ENCODE results near the gene ALOX12. TPM values are rescaled to one million over a fixed set of nuclear protein-coding genes. Genes with fewer than 3 reads are reported as not detected.
A peak's percentile ranks its signal among the peaks of the same experiment; 100 is the strongest.

ALOX12 gene
- total RNA-seq, 1 donor from 2014 or later: not detected

DNA sequence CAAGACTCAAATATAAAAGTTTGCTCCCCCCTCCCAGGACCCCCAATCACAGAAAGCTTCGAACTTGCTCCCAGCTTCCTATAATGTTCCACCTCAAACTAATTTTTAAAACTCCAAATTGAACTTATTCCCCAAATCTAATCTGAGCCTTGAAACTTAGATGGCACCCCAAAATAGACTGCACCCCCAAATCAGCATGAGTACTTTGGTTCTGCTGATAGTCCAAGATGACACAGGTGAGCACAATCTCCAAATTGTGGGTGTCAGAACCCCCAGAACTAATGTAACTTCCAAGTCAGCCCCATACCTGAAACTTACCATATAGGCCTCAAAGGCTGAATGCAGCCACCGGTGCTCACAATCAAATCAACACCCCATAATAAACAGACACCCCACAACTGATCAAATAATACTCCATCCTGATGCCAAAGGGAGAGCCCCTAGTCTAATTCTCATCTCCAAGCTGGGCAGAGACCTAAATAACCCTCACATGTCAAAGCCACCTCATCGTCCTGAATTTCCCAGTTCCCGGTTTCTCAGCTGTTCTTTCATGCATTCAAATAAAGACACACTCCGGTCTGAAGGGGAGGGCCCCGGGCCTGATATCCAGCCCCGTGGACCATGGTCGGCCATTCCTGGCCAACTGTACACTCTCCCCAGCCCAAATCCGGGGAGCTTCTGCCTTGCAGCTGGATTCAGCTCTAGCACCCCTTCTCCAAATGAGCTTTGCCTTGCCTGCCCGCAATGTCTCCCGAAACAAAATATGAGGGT, 25.2 kb downstream of the ALOX12 start:
- no peak for DNase-seq (ENCODE audit: low spot score)
- peaks cover 28% of the 10 kb centered on the region for H3K27me3 Mint-ChIP-seq (ENCODE audit: unreplicated experiment)
- H3K36me3 Mint-ChIP-seq (ENCODE audit: low read depth, unreplicated experiment): peaks cover 35% of the 10 kb centered on the region
- H3K9me3 Mint-ChIP-seq (ENCODE audit: unreplicated experiment): no peaks in the 10 kb centered on the region
- H3K4me3 Mint-ChIP-seq (ENCODE audit: unreplicated experiment): peak overlapping the region; percentile 89
- TF ChIP-seq, protein P1, sequence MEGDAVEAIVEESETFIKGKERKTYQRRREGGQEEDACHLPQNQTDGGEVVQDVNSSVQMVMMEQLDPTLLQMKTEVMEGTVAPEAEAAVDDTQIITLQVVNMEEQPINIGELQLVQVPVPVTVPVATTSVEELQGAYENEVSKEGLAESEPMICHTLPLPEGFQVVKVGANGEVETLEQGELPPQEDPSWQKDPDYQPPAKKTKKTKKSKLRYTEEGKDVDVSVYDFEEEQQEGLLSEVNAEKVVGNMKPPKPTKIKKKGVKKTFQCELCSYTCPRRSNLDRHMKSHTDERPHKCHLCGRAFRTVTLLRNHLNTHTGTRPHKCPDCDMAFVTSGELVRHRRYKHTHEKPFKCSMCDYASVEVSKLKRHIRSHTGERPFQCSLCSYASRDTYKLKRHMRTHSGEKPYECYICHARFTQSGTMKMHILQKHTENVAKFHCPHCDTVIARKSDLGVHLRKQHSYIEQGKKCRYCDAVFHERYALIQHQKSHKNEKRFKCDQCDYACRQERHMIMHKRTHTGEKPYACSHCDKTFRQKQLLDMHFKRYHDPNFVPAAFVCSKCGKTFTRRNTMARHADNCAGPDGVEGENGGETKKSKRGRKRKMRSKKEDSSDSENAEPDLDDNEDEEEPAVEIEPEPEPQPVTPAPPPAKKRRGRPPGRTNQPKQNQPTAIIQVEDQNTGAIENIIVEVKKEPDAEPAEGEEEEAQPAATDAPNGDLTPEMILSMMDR (IDR thresholded peaks at IDR 0.05; ENCODE audit: unreplicated experiment): no peak
- peak overlapping the region; percentile 100 for H3K27ac Mint-ChIP-seq (ENCODE audit: unreplicated experiment)
- peaks cover 80% of the 10 kb centered on the region for H3K4me1 Mint-ChIP-seq (ENCODE audit: unreplicated experiment)

DNA sequence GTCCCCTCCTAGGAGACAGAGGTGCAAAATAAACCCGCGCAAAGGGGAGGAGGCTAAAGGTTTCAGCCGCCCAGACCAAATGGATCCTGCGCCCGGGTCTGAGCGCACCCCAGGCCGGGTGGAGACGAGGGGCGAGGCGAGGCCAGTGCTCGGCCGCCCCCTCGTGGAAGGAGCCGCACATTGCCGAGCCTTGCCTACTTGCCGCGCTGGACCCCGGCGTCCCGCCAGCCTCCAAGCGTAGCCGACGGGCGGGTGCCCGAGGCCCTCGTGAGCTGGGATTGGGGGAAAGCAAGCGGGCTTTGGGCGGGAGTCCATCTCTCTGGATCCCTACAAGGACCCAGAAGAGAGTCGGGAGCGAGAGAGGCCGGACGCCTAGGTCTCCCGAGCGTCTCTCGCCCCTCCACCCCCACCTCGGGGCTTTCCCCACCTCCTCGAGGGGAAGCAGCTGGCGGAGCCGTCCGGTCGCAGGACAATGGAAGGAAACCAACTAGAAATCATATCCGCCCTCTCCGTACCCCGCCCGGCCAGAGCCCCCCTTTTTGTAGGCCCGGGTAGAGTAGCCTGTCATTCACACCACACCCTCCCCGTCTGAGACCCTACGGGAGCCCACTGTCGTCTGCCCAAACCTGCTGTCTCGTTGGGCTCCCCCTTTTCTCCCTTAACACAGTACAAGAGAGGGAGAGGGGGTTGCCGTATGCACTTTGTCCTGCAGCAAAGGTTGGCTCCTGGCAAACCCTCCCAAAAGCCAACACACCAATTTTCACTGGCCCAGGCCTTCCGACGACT, 26.3 kb downstream of the ALOX12 start:
- peak; percentile 96 for DNase-seq (ENCODE audit: low spot score)
- peaks cover 46% of the 10 kb centered on the region for H3K36me3 Mint-ChIP-seq (ENCODE audit: low read depth, unreplicated experiment)
- H3K4me1 Mint-ChIP-seq (ENCODE audit: unreplicated experiment): peaks cover 81% of the 10 kb centered on the region
- peak overlapping the region; percentile 100 for H3K4me3 Mint-ChIP-seq (ENCODE audit: unreplicated experiment)
- peaks cover 31% of the 10 kb centered on the region for H3K27me3 Mint-ChIP-seq (ENCODE audit: unreplicated experiment)
- H3K9me3 Mint-ChIP-seq (ENCODE audit: unreplicated experiment): no peaks in the 10 kb centered on the region
- TF ChIP-seq, protein P1 (IDR thresholded peaks at IDR 0.05; ENCODE audit: unreplicated experiment): peak; percentile 97
- H3K27ac Mint-ChIP-seq (ENCODE audit: unreplicated experiment): peak overlapping the region; percentile 100

GRCh38 chr17:7022781-7023571, 27.1 kb downstream of the ALOX12 start, which contains the start of gene BCL6B:
Gene BCL6B (plus strand): TSS chr17:7023050. CDS start chr17:7023672, 622 bp downstream.
- Mint-ChIP-seq H3K4me1 (ENCODE audit: unreplicated experiment) (peaks cover 81% of the 10 kb centered on the region), H3K36me3 (ENCODE audit: low read depth, unreplicated experiment) (peaks cover 54% of the 10 kb centered on the region), H3K9me3 (ENCODE audit: unreplicated experiment) (no peaks in the 10 kb centered on the region), H3K4me3 (ENCODE audit: unreplicated experiment) (peak within 1 kb of the TSS; percentile 100), H3K27me3 (ENCODE audit: unreplicated experiment) (peaks cover 33% of the 10 kb centered on the region), H3K27ac (ENCODE audit: unreplicated experiment) (peak within 1 kb of the TSS; percentile 100)
- peak; percentile 74 for DNase-seq (ENCODE audit: low spot score)
- TF ChIP-seq, protein P1 (IDR thresholded peaks at IDR 0.05; ENCODE audit: unreplicated experiment): no peak

DNA sequence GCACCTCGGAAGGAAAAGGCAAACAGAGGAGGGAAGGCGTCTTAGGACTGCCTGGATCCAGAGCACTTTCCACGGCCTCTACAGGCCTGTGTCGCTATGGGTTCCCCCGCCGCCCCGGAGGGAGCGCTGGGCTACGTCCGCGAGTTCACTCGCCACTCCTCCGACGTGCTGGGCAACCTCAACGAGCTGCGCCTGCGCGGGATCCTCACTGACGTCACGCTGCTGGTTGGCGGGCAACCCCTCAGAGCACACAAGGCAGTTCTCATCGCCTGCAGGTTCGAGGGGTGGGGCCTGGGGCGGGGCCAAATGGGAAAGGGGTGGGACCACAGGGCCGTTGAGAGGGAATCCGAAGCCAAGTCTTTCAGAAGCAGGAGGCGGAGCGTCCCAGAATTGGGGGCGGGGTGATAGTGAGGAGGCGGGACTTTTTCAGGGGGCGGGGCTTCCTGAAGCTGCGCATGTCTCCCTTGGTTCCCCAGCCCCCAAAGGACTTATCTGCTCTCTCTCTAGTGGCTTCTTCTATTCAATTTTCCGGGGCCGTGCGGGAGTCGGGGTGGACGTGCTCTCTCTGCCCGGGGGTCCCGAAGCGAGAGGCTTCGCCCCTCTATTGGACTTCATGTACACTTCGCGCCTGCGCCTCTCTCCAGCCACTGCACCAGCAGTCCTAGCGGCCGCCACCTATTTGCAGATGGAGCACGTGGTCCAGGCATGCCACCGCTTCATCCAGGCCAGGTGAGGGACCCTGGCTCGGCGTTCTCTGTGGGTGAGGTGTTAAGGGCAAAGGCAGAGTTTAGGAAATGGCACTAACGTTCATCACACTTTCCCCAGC, 27.9 kb downstream of the ALOX12 start:
- H3K36me3 Mint-ChIP-seq (ENCODE audit: low read depth, unreplicated experiment): peaks cover 58% of the 10 kb centered on the region
- peak overlapping the region; percentile 100 for H3K4me3 Mint-ChIP-seq (ENCODE audit: unreplicated experiment)
- peak overlapping the region; percentile 100 for H3K27ac Mint-ChIP-seq (ENCODE audit: unreplicated experiment)
- peak; percentile 98 for DNase-seq (ENCODE audit: low spot score)
- H3K9me3 Mint-ChIP-seq (ENCODE audit: unreplicated experiment): no peaks in the 10 kb centered on the region
- H3K4me1 Mint-ChIP-seq (ENCODE audit: unreplicated experiment): peaks cover 84% of the 10 kb centered on the region
- H3K27me3 Mint-ChIP-seq (ENCODE audit: unreplicated experiment): peaks cover 35% of the 10 kb centered on the region
- TF ChIP-seq, protein P1 (IDR thresholded peaks at IDR 0.05; ENCODE audit: unreplicated experiment): no peak
